Hindlimb muscle (tissue), 1 donor: ENCODE measurements around the gene CAMTA1. TPM values are rescaled to one million over a fixed set of nuclear protein-coding genes. Genes with fewer than 3 reads are reported as not detected.
"Not testable (repeated sequence)": the region's sequence is repeated elsewhere in the genome, so short reads cannot be mapped to it uniquely, and the experiment has no call there.

Experiments used
- DNase-seq: peaks from one replicate; pipeline ENCODE4 v3.0.0-alpha.2; 2013
- polyA plus RNA-seq: library from polyadenylated mRNA; unstranded; fragments of 120-200 nt; gene quantifications from one replicate; pipeline ENCODE4 v1.2.1, GENCODE V29; 2013; ENCODE audit not compliant: insufficient read length

Gene CAMTA1
- polyA plus RNA-seq, 1 donor = 39.5 TPM

- no peak for DNase-seq
Observed at GRCh38 chr1:7159116-7159781, 374.0 kb downstream of the CAMTA1 start.

- not testable (repeated sequence) for DNase-seq
Observed at GRCh38 chr1:7168554-7168953, 383.3 kb downstream of the CAMTA1 start.

- no peak for DNase-seq
Observed at GRCh38 chr1:7171168-7171567, 385.9 kb downstream of the CAMTA1 start.

- no peak for DNase-seq
Observed at GRCh38 chr1:7171574-7171973, 386.3 kb downstream of the CAMTA1 start.

- no peak for DNase-seq
Observed at GRCh38 chr1:7172804-7173203, 387.6 kb downstream of the CAMTA1 start.

GRCh38 chr1:7174561-7174960, 389.3 kb downstream of the CAMTA1 start:
- DNase-seq = no peak

GRCh38 chr1:7174980-7175906, 390.0 kb downstream of the CAMTA1 start:
- no peak for DNase-seq

- DNase-seq = no peak
Observed at GRCh38 chr1:7177021-7177420, 391.8 kb downstream of the CAMTA1 start.

GRCh38 chr1:7177438-7178146, 392.3 kb downstream of the CAMTA1 start:
- DNase-seq = no peak

GRCh38 chr1:7178336-7178735, 393.1 kb downstream of the CAMTA1 start:
- no peak for DNase-seq

- DNase-seq = no peak
Observed at GRCh38 chr1:7178741-7179140, 393.5 kb downstream of the CAMTA1 start.

- no peak for DNase-seq
Observed at GRCh38 chr1:7185721-7186120, 400.5 kb downstream of the CAMTA1 start.

- DNase-seq = no peak
Observed at GRCh38 chr1:7186382-7187111, 401.3 kb downstream of the CAMTA1 start.

- no peak for DNase-seq
Observed at GRCh38 chr1:7187112-7187493, 401.8 kb downstream of the CAMTA1 start.

- no peak for DNase-seq
Observed at GRCh38 chr1:7190261-7190660, 405.0 kb downstream of the CAMTA1 start.

GRCh38 chr1:7192453-7192852, 407.2 kb downstream of the CAMTA1 start:
- no peak for DNase-seq

GRCh38 chr1:7196036-7196911, 411.0 kb downstream of the CAMTA1 start:
- DNase-seq = no peak

GRCh38 chr1:7198664-7199063, 413.4 kb downstream of the CAMTA1 start:
- no peak for DNase-seq

GRCh38 chr1:7199077-7199779, 414.0 kb downstream of the CAMTA1 start:
- no peak for DNase-seq

GRCh38 chr1:7207875-7208646, 422.8 kb downstream of the CAMTA1 start:
- DNase-seq = no peak
